GM12873 (cell line): Measurements from ENCODE around the gene CENPP.

Source experiments
- TF ChIP-seq, protein P1 (sequence below): IDR thresholded peaks from 2 replicates; pipeline ENCODE4 v1.5.1; 2012; ENCODE audit warnings: low read depth, mild to moderate bottlenecking, moderate library complexity, low read length, control low read depth; ENCODE audit not compliant: insufficient read depth; ENCODE audit errors: missing control alignments

Gene CENPP

DNA sequence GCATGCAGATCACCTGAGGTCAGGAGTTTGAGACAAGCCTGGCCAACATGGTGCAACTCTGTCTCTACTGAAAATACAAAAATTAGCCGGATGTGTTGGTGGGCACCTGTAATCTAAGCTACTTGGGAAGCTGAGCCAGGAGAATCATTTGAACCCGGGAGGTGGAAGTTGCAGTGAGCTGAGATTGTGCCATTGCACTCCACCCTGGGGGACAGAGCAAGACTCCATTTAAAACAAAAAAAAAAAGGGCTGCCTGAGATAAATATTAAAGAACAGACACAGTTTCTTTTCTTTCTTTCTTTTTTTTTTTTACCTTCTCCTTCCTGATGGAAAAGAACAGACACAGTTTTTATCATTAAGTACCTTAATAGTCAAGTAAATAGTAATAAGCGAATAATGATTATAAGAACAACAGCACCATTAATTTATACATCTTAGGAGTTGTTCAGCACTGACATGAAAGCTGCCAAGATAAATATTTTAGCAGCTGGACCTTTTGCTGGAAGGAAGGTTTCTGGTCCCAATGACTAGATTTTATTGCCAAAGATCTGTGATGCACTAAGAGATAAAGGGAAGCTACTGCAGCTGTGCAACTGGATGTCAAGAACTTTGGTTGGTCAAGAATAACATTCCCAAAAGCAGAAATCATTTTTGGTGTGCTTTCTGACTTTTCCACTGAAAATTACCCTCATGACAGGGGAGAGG is 7.0 kb downstream of the CENPP start:
- TF ChIP-seq, protein P1, sequence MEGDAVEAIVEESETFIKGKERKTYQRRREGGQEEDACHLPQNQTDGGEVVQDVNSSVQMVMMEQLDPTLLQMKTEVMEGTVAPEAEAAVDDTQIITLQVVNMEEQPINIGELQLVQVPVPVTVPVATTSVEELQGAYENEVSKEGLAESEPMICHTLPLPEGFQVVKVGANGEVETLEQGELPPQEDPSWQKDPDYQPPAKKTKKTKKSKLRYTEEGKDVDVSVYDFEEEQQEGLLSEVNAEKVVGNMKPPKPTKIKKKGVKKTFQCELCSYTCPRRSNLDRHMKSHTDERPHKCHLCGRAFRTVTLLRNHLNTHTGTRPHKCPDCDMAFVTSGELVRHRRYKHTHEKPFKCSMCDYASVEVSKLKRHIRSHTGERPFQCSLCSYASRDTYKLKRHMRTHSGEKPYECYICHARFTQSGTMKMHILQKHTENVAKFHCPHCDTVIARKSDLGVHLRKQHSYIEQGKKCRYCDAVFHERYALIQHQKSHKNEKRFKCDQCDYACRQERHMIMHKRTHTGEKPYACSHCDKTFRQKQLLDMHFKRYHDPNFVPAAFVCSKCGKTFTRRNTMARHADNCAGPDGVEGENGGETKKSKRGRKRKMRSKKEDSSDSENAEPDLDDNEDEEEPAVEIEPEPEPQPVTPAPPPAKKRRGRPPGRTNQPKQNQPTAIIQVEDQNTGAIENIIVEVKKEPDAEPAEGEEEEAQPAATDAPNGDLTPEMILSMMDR, result no peak

DNA sequence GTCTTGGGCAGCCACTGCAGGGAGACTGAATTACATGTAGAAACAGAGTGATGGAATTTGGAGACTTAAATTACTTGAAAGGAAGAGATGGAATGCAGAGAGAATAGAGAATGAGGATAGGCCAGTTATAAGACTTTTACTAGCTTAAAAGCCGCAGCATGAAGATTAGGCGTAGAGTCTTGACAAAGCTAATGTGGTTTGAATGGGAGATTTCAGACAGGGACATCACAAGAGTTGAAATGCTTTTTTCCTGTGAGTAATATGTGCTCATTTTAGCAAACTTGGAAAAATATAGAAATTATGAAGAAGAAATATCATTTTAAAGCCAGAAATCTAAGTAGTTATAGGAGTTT is 7.5 kb downstream of the CENPP start:
- TF ChIP-seq, protein P1, result no peak

DNA sequence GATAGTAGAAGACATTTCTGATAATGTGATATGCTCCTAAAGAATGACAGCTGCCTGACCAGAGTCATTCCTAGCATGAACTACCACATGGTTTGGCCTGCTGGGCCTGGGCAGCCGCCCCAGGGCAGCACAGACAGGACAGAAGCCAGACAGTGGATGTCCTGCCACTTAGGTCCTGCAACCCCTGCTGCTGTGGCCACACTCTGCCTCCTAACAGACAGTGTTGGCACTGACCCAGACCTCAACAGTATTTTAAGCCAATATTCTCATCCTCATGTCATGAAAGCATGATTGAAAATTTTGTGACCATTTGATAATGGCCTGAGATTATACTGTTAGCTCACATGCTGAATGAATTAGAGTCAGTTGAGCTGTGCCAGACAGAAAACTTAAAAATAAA is 15.8 kb downstream of the CENPP start:
- TF ChIP-seq, protein P1, result no peak

DNA sequence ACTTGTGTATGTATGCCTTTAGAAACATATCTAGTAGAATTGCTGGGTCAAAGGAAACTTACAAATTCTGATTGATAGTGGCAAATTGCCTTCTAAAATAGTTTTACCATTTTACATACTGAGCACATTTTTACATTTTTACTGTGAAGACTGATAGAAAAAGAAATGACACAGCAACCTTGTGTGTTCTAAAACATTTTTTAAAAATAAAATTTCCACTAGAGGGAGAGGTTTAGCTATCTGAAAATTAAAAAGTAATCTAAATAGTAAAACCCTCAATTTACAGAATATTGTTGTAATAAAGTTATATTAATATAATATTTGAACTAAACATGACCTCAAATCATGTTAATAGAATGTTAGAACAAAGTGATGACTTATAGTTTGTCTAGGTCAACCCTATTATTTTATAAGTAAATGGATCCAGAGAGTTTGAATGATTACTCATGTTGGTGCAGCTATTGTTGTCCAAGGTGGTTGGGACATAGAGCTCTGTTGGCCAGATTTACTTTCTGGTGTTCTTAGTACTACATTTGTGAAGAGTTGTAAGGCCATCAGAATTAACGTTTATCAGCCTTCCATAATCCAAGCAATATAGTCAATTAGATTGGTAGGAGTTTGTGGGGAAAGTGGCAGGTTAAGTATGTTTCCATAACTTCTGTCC is 17.2 kb downstream of the CENPP start:
- TF ChIP-seq, protein P1, result no peak

DNA sequence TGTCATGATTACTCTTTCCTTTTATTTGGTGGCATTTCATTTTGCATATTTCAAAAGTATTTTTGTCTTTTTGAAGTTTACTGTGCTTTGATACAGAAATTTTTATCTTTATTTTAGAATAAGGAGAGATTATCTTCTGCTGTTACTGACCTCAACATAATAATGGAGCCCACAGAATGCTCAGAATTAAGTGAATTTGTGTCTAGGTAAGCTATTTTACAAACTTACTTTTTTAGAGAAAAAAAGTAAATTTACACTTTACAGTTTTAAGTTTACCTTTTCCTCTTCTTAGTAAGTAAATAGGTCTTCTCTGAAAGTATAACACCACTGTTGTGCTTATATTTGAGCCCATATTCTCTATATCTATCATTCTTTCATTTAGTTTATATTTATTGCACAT is 19.8 kb downstream of the CENPP start:
- TF ChIP-seq, protein P1, result no peak

DNA sequence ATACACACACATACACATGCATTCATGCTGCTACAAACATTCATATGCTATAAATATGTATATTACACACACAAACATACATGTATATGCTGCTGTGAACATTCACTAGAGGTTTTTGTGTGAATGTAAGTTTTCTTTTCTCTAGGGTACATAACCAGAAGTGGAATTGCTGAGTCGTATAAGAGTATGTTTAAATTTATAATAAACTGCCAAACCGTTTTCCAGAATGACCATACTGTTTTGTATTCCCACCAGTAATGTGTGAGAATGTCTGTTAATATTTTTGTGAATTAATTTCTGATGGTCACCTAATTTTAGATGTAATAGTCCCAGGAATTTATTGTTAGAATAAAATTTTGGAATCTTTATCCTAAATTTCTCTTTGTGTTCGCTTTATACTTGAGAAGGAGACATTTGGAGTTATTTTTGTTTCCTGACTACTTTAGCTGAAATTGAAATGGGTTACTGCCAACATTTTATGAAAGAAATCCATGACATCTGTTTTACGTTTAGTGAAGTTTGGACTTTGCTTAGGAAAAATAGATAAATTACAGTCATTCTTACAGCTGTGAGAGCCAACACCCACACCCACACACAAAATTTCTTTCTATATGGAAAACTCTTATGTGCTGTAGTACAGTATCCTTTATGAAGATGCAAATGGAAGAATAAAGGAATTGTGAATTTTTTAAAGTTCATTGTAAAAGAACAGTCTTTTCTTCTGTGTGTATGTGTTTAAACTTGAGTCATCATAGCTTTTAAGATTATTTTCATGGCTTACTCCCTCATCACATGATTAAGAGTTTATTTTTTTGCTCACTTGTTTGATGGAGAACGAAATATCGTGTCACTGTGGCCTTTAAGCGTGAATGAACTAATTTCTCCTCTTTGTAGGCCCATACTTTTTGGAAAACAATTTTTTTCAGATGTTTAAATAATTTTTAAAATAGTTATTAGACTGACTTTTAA is 24.3 kb downstream of the CENPP start:
- TF ChIP-seq, protein P1, result no peak

DNA sequence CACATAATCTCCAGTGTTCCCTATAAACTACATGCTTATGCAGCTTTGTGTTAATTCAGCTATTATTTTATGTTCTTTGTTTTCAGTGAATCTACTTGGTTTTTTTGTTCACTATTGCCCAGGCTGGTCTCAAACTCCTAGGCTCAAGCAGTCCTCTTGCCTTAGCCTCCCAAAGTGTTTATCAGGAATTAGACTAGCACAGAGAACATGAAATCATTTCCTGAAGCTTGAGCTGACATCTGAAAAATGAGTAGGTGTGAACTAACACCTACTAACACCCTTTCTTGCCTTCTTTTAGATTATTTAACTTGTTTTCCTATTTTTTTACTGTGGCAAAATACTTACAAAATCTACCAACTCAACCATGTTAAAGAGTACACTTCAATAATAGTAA is 25.0 kb downstream of the CENPP start:
- TF ChIP-seq, protein P1, result no peak
